Adrenal gland (tissue), 12 donors: Measurements from ENCODE around the gene HTR3B. TPM values are rescaled to one million over a fixed set of nuclear protein-coding genes. Genes with fewer than 3 reads are reported as not detected.

Source experiments
- DNase-seq, 7 donors: peaks; one replicate each; pipeline ENCODE4 v3.0.0-alpha.2; 2019 to 2020
- H3K27ac ChIP-seq, 5 donors: fragments of 200-600 bp; sonication (generic) in 4 of 5; 1 replicate in 3 of 5; 2 replicates in 2 of 5; pipeline versions ENCODE4 v1.5.1 to v1.8.0; 2016 to 2020; ENCODE audit warnings: mild to moderate bottlenecking in 1 of 5
- H3K27me3 ChIP-seq: fragments of 200-600 bp; 2 replicates; pipeline ENCODE4 v1.8.0; 2021
- H3K36me3 ChIP-seq, 2 donors: fragments of 200-600 bp; replicated peaks in 1 of 2; 1 replicate in 1 of 2; 2 replicates in 1 of 2; pipeline versions ENCODE4 v1.5.1 to v1.8.0; 2018 to 2022
- H3K4me1 ChIP-seq, 2 donors: fragments of 200-600 bp; replicated peaks in 1 of 2; 1 replicate in 1 of 2; 2 replicates in 1 of 2; pipeline versions ENCODE4 v1.5.1 to v1.8.0; 2018 to 2021
- H3K4me3 ChIP-seq, 4 donors: fragments of 200-600 bp; sonication (generic) in 3 of 4; one replicate each; pipeline ENCODE4 v1.5.1; 2016 to 2018
- H3K9me3 ChIP-seq, 3 donors: fragments of 200-600 bp; sonication (generic) in 1 of 3; replicated peaks in 1 of 3; 1 replicate in 2 of 3; 2 replicates in 1 of 3; pipeline versions ENCODE4 v1.5.1 to v1.8.0; 2016 to 2021
- POLR2A ChIP-seq, 2 donors: fragments of 450-650 bp; IDR thresholded peaks; one replicate each; pipeline ENCODE4 v1.6.1; 2017; ENCODE audit warnings: antibody characterized with exemption in 2 of 2, mild to moderate bottlenecking in 2 of 2, moderate library complexity in 1 of 2
- WGBS, 4 donors: extraction: QIAGEN DNeasy Blood & Tissue Kit in 2 of 4; methylation state at CpG; one replicate each; pipeline versions ENCODE4 v1.1.5 to v1.1.7; 2013 to 2017; 5-methylcytosine and 5-hydroxymethylcytosine counted together
- intact Hi-C, 2 donors: fragments of 100-400 bp; cut with DNase I; formaldehyde crosslinking; loops; one replicate each; pipeline versions ENCODE4 v1.14.1 to v1.15.0; 2022 to 2023
- polyA plus RNA-seq, 3 donors: library from polyadenylated mRNA; stranded (reverse); fragments of 200-250 nt in 2 of 3; fragments of 350-450 nt in 1 of 3; fragmentation: Illumina TruSeq in 1 of 3; extraction: RNeasy Lipid Tissue Mini Kit (QIAGEN cat#74804) in 1 of 3; gene quantifications; one replicate each; pipeline ENCODE4 v1.2.3, GENCODE V29; 2013 to 2014
- total RNA-seq, 9 donors: library from RNA; depleted of rRNA in 4 of 9; stranded (reverse); fragments of >200 nt in 4 of 9; fragments of 120-200 nt in 1 of 9; fragmentation: NEBNext Ultra II Directional in 1 of 9; extraction: Animal tissue kit (Norgen Biotek cat#: 25700) in 1 of 9; gene quantifications; one replicate each; pipeline versions ENCODE4 v1.1.0 to v1.2.4, GENCODE V29; 2013 to 2023
- TF ChIP-seq, protein P1 (sequence below), 6 experiments: fragments of 450-650 bp in 4 of 6; fragments of 200-600 bp in 2 of 6; sonication (generic) in 1 of 6; IDR thresholded peaks; 1 replicate in 5 of 6; 2 replicates in 1 of 6; pipeline versions ENCODE4 v1.5.1 to v1.8.0; 2016 to 2021; ENCODE audit warnings: antibody characterized with exemption in 6 of 6, mild to moderate bottlenecking in 2 of 6, moderate library complexity in 1 of 6
- donor health status: healthy with polysubstance abuse.
- donor health status: Bipolar disorder and iron deficiency.
- donor health status: DM: yes; HTN: yes; CAD: no.
- donor health status: DM: no; HTN: no; CAD: no.
- donor health status: DM: no; HTN: no; CAD: no.
- donor health status: DM: yes; HTN: yes; CAD: no.

Gene HTR3B
- total and polyA plus RNA-seq, 12 donors, result not detected

DNA sequence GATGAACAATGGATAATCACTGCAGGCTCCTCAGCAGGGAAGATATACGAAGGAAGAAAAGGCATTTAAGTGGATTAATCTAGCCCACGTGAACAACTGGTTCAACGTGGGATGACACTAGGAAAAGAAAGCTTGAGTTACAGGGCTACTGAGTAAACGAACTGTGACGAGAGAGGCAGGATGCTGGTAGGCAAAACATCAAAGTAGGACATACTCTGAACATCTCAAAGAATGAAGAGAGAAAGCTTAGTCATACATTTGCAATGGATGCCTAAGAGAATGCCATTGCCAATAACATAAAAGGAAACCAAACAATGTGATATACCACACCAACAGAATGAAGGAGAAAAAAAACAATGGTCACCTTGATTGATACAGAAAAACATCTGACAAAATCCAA is 42.2 kb upstream of the HTR3B start:
- Histone ChIP-seq H3K4me1 (no peaks in the 10 kb centered on the region), H3K27ac (no peak overlapping the region), H3K27me3 (no peaks in the 10 kb centered on the region), H3K9me3 (no peaks in the 10 kb centered on the region), H3K36me3 (no peaks in the 10 kb centered on the region), H3K4me3 (no peak overlapping the region)
- TF ChIP-seq, protein P1, sequence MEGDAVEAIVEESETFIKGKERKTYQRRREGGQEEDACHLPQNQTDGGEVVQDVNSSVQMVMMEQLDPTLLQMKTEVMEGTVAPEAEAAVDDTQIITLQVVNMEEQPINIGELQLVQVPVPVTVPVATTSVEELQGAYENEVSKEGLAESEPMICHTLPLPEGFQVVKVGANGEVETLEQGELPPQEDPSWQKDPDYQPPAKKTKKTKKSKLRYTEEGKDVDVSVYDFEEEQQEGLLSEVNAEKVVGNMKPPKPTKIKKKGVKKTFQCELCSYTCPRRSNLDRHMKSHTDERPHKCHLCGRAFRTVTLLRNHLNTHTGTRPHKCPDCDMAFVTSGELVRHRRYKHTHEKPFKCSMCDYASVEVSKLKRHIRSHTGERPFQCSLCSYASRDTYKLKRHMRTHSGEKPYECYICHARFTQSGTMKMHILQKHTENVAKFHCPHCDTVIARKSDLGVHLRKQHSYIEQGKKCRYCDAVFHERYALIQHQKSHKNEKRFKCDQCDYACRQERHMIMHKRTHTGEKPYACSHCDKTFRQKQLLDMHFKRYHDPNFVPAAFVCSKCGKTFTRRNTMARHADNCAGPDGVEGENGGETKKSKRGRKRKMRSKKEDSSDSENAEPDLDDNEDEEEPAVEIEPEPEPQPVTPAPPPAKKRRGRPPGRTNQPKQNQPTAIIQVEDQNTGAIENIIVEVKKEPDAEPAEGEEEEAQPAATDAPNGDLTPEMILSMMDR (IDR thresholded peaks at IDR 0.05), result no peak
- TF ChIP-seq POLR2A (IDR thresholded peaks at IDR 0.05), result no peak
- intact Hi-C loops, result no loop called here
- DNase-seq, result no peak
- WGBS, 4 donors, result 71 to 85% (median 79%) methylated on average over 5 of the region's 5 CpGs

DNA sequence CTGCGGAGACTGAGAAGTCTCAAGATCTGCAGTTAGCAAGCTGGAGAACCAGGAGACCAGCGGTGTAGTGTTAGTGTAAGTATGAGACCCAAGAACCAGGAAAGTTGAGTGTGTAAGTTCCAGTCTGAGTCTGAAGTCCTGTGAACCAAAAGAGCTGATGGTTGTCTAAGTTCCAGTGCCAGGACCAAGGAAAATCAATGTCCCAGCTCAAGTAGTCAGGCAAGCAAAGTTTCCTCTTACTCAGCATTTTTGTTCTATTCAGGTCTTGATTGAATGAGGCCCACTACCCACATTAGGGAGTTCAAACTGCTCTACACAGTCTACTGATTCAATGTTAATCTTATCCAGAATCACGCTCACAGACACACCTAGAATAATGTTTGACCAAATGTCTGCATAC is 40.2 kb upstream of the HTR3B start:
- H3K36me3 ChIP-seq, result no peaks in the 10 kb centered on the region

DNA sequence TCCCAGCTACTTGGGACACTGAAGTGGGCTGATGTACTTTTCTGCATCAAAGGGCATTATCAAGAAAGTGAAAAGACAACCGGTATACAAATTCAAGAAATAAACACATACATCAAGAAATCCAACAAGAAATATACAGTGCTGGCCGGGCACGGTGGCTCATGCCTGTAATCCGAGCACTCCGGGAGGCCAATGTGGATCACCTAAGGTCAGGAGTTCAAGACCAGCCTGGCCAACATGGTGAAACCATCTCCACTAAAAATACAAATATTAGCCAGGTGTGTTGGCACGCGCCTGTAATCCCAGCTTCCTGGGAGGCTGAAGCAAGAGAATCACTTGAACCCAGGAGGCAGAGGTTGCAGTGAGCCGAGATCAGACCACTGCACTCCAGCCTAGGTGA is 38.7 kb upstream of the HTR3B start:
- WGBS, 4 donors, result 96 to 98% (median 97%) methylated on average over 8 of the region's 8 CpGs

More for the DNA sequence above, 40.2 kb upstream of the HTR3B start:
- Histone ChIP-seq H3K9me3 (no peaks in the 10 kb centered on the region), H3K4me3 (no peak overlapping the region), H3K27me3 (no peaks in the 10 kb centered on the region), H3K4me1 (no peaks in the 10 kb centered on the region), H3K27ac (no peak overlapping the region)
- 94 to 100% (median 96%) methylated on average over 3 of the region's 3 CpGs for WGBS, 4 donors
- no peak for TF ChIP-seq POLR2A (IDR thresholded peaks at IDR 0.05)
- TF ChIP-seq, protein P1 (IDR thresholded peaks at IDR 0.05), result no peak
- no peak for DNase-seq
- intact Hi-C loops, result no loop called here

DNA sequence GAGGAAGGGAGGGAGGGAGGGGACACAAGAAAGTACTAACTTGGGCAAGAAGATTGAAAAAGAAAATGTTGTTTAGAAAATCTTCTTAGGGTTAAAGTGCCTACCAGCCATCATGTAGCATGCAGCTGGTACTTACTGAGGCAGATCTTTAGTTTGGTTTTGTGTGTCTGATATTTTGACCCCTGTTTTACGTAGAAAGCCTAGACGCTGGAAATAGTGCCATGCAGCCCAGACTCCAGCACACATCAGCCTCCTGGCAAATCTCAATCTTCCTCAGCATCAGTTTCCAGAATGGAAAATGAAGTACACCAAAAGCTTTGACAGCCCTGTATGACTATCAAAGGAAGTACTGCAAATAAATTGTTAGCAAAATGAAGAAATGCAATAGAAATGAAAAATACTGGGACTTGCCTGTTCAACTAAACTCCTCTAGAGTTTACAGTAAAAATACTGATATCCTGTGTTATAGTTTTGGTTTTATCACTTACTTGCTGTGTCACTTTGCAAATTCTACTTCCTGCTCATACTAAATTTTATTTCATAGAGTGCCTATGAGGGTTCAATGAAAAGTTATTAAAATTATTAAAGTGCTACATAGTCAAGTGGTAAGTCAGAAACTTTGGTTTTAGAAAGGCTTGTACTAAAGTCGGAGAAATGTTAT is 36.6 kb upstream of the HTR3B start:
- no peaks in the 10 kb centered on the region for H3K9me3 ChIP-seq
- TF ChIP-seq POLR2A (IDR thresholded peaks at IDR 0.05), result no peak
- TF ChIP-seq, protein P1 (IDR thresholded peaks at IDR 0.05), result no peak
- no peaks in the 10 kb centered on the region for H3K36me3 ChIP-seq
- peaks cover 8 to 20% of the 10 kb centered on the region in 2 donors for H3K4me1 ChIP-seq
- DNase-seq, result no peak
- no peak overlapping the region for H3K27ac ChIP-seq
- WGBS, 4 donors, result 86 to 90% (median 86%) methylated on average over 3 of the region's 3 CpGs
- intact Hi-C loops, result no loop called here
- no peak overlapping the region for H3K4me3 ChIP-seq
- H3K27me3 ChIP-seq, result no peaks in the 10 kb centered on the region

More for the DNA sequence above, 38.7 kb upstream of the HTR3B start:
- Histone ChIP-seq H3K9me3 (no peaks in the 10 kb centered on the region), H3K27me3 (no peaks in the 10 kb centered on the region), H3K4me3 (no peak overlapping the region), H3K4me1 (peaks cover 0 to 2% of the 10 kb centered on the region in 2 donors), H3K36me3 (no peaks in the 10 kb centered on the region), H3K27ac (no peak overlapping the region)
- TF ChIP-seq, protein P1 (IDR thresholded peaks at IDR 0.05), result no peak
- TF ChIP-seq POLR2A (IDR thresholded peaks at IDR 0.05), result no peak
- intact Hi-C loops, result no loop called here
- DNase-seq, result no peak
